Hair follicle dermal papilla cell (primary cell): ENCODE measurements around the gene ATP8B1. TPM values are rescaled to one million over a fixed set of nuclear protein-coding genes. Genes with fewer than 3 reads are reported as not detected.

Experiments used
- small RNA-seq: library from RNA; depleted of rRNA; stranded (forward); fragments of <200 nt; gene quantifications from one replicate; pipeline ENCODE3, GENCODE V24; 2012
- total RNA-seq: library from RNA; depleted of rRNA; stranded (reverse); fragments of >200 nt; gene quantifications from 2 replicates; pipeline ENCODE4 v1.2.3, GENCODE V29; 2012

ATP8B1 gene
- total RNA-seq: 52.8 and 63.3 TPM in 2 replicates

DNA sequence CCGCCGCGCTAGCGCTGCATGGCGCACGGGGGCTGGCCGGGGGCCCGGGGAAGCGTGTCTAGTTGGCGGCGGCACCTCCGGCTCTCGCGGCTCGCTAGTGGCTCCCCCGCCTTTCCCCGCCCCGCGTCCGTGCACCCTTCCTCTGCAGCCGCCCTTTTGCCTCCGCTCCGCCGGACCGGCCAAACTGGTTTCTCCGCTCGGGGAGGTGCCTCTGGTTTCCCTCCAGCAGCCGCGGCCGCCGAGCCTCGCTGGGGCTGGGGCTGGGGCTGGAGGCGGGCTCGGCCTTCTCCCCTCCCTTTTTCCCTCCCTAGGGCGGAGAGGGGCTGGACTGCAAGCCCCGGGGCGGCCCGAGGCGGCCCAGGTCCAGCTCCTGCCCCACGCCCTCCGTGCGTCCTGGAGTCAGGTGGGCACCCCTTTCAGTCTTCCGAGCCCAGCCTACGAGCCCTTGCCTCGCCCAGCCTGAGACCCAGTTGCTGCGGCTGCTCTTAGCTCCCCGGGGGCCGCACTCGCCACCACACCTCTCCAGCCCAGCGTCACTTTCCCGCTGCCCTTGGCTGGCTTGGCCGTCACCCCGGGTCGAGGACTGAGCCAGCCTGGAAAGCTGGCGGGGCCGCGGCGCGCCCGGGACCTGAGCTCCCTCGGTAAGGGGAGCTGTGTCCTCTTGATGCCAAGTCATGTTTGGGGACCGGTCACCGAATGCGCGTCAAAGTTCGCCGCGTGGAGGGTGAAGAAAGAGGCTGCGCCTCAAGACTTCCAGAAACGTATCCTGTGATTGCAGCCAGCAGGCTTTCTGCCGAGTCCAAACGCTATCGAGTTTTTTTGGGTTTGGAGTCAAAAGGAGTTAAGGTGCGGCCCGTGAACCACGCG, at the start of gene ATP8B1:
ATP8B1 (minus strand) TSS at position 213 of the 867 bp plus-strand sequence. CDS start 71,508 bp downstream, outside the sequence.

Small RNA genes within 50 kb of the gene (small RNA-seq; reads per million reads assigned to genes)
- gene RNU6-742P: not detected

Other genes with a start within 250 kb of the ATP8B1 start
- gene FECH, start 216.6 kb downstream of the ATP8B1 start, total RNA-seq: 39.4 and 45.3 TPM in 2 replicates
- gene NARS1, start 181.5 kb downstream of the ATP8B1 start, total RNA-seq: 117 and 133 TPM in 2 replicates
- gene NEDD4L, start 240.9 kb upstream of the ATP8B1 start, total RNA-seq: 29.0 and 30.5 TPM in 2 replicates